Bronchial epithelial cell (primary cell): Measurements from ENCODE around the gene PYDC1. TPM values are rescaled to one million over a fixed set of nuclear protein-coding genes. Genes with fewer than 3 reads are reported as not detected.
"Not testable (repeated sequence)": the region's sequence is repeated elsewhere in the genome, so short reads cannot be mapped to it uniquely, and the experiment has no call there.

Source experiments
- DNase-seq: peaks from one replicate; pipeline ENCODE4 v3.0.0-alpha.2; 2010; ENCODE audit warnings: low read depth
- FAIRE-seq: peaks from 2 replicates; lab custom pipeline; 2011; peaks lifted over from hg19 to GRCh38; lab: Jason Lieb, UNC
- H3K27me3 ChIP-seq: 2 replicates; pipeline ENCODE4 v1.5.1; 2011; ENCODE audit warnings: low read length; ENCODE audit not compliant: control insufficient read depth, insufficient read depth
- H3K36me3 ChIP-seq: 2 replicates; pipeline ENCODE4 v1.5.1; 2011; ENCODE audit warnings: low read length; ENCODE audit not compliant: control insufficient read depth, insufficient read depth
- H3K4me3 ChIP-seq: 2 replicates; pipeline ENCODE4 v1.5.1; 2011; ENCODE audit warnings: mild to moderate bottlenecking, low read depth, low read length, control low read depth
- total RNA-seq: library from RNA; depleted of rRNA; stranded (reverse); fragments of >200 nt; gene quantifications from 2 replicates; pipeline ENCODE4 v1.2.1, GENCODE V29; 2014
- TF ChIP-seq, protein P1 (sequence below): IDR thresholded peaks from 2 replicates; pipeline ENCODE4 v1.5.1; 2011; ENCODE audit warnings: mild to moderate bottlenecking, moderate library complexity, low read length, control low read depth, inconsistent platforms; ENCODE audit not compliant: insufficient read depth, severe bottlenecking

The PYDC1 gene
- total RNA-seq, 1 donor from 2014 or later, result not detected

DNA sequence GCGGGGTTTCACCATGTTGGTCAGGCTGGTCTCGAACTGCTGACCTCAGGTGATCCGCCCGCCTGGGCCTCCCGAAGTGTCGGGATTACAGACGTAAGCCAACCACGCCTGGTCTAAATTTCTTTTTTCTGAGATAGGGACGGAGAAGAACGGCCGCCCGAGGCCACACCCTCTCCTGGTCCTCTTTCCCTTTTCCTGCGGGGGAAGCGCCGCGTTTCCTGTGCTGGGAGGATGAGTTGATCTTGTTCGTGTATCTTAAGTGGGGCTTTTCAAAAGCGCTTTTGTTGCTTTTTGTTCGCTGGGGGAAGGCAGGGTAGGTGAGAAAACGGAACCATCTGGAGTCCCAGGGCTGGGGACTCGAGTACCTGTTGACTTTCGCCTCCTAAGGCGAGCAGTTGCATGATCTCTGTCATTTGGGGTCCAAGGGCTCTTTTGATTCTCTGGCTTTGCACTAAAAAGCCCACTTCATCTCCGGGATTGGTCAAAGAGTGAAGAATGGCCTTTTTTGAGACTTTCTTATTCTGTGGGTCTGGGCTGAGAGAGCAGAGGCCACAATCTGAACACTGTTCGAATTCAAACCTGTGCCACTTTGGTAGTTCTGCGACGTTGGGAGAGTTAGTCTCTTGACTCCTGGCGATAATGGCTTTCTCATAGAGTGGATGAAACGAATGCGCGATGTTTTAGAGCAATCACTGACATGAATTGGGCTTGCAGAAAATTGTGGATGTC, 35.7 kb downstream of the PYDC1 start:
- peak; percentile 35 for DNase-seq
- TF ChIP-seq, protein P1, sequence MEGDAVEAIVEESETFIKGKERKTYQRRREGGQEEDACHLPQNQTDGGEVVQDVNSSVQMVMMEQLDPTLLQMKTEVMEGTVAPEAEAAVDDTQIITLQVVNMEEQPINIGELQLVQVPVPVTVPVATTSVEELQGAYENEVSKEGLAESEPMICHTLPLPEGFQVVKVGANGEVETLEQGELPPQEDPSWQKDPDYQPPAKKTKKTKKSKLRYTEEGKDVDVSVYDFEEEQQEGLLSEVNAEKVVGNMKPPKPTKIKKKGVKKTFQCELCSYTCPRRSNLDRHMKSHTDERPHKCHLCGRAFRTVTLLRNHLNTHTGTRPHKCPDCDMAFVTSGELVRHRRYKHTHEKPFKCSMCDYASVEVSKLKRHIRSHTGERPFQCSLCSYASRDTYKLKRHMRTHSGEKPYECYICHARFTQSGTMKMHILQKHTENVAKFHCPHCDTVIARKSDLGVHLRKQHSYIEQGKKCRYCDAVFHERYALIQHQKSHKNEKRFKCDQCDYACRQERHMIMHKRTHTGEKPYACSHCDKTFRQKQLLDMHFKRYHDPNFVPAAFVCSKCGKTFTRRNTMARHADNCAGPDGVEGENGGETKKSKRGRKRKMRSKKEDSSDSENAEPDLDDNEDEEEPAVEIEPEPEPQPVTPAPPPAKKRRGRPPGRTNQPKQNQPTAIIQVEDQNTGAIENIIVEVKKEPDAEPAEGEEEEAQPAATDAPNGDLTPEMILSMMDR, result no peak
- no peaks in the 10 kb centered on the region for H3K27me3 ChIP-seq
- no peak for FAIRE-seq
- peak overlapping the region; percentile 96 for H3K4me3 ChIP-seq
- peaks cover 26% of the 10 kb centered on the region for H3K36me3 ChIP-seq

DNA sequence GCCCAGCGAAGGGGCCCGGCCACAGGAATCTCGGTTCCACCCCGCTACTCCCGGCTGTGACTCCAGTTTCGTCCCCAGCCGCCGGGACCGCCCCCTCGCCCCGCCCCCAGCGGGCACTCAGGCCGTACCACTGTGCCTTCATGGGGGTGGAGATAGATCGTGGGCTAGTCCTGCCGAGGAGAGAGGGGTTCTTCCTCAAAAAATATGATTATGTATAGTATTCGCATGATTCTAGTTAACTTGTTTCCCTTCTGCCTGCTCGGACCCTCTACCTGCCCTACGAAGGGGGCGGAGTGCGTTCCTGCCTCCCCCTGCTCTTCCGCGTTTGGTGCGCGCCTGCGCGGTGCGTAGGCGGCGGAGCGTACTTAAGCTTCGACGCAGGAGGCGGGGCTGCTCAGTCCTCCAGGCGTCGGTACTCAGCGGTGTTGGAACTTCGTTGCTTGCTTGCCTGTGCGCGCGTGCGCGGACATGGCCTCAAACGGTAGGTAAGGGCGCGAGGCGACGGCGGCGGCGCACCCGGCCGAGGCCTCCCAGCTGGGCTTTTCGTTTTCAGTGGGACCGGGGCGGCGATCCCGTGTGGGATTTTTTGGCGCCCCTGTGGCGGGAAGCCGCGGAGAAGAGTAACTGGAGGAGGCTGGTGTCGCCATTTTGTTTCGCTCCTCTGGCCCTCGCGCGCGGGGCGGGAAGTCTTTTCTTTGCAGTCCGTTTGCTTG, 37.0 kb downstream of the PYDC1 start, which contains the start of gene FUS:
FUS (plus strand) TSS at position 393 of the 713 bp plus-strand sequence; CDS start at position 469, 76 bp downstream.
- H3K4me3 ChIP-seq, result peak within 1 kb of the TSS; percentile 96
- no peaks in the 10 kb centered on the region for H3K27me3 ChIP-seq
- TF ChIP-seq, protein P1, result no peak
- DNase-seq, result peak; percentile 51
- FAIRE-seq, result no peak
- peaks cover 19% of the 10 kb centered on the region for H3K36me3 ChIP-seq

DNA sequence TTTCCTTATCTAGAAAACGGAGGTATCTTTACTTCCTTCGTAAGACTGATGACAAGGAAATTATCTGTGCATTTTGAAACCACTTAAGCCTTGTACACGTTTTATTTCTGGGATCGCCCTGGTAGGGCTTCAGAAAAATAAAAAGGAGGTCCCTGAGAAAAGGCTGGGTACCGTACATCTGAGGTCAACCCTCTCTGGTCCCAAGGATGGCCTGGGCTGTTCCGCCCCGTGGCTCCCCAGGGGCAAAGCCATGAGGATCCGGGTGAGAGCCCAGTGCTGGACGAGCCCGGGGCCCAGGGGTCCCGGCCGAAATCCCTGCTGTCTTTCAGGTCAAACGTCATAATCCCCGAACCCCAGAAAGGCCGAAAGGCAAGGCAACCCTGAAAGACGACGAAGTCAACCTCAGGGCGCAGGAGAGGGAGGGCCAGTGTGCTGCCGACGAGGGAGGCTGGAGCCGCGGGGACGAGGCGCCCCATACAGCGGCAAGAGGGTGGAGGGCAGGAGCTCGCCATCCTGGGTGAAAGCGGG, 37.7 kb downstream of the PYDC1 start:
- Histone ChIP-seq H3K27me3 (no peaks in the 10 kb centered on the region), H3K4me3 (peak overlapping the region; percentile 96), H3K36me3 (peaks cover 17% of the 10 kb centered on the region)
- FAIRE-seq (no peak), DNase-seq (no peak)
- TF ChIP-seq, protein P1, result no peak

DNA sequence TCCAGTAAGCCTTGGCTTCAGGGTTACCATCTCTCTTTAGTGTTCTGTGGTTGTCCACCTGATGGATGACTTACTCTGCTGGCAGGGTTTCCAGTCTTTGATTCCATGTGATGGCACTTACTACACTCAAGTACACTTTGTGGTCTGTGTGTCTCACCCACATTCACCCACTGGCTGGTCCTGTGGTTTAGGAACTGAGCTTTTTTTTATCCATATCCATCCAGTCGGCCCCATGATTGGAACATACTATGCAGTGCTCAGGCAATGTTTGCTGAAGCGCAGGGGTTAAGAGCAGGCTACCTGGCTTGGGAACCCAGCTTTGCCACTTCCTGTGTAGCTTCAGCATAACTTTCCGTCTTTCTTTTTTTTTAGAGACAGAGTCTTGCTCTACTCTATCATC, 39.8 kb downstream of the PYDC1 start:
- H3K27me3 ChIP-seq, result no peaks in the 10 kb centered on the region
- FAIRE-seq (no peak), DNase-seq (peak; percentile 64)
- no peak overlapping the region for H3K4me3 ChIP-seq
- H3K36me3 ChIP-seq, result no peaks in the 10 kb centered on the region
- TF ChIP-seq, protein P1, result no peak

DNA sequence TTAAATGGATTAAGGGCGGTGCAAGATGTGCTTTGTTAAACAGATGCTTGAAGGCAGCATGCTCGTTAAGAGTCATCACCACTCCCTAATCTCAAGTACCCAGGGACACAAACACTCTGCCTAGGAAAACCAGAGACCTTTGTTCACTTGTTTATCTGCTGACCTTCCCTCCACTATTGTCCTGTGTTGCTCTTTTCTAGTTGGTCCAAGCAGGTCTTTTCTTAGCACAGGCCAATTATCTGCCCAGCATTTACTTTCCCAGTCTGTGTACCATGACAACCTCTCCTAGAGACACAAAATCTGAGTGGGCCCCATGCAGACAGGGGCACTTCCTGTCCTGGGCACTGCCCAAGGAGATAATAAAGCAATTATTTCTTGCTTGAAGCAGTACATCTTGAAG, 46.9 kb downstream of the PYDC1 start:
- H3K36me3 ChIP-seq, H3K27me3 ChIP-seq, DNase-seq, FAIRE-seq, H3K4me3 ChIP-seq: not testable (repeated sequence)

DNA sequence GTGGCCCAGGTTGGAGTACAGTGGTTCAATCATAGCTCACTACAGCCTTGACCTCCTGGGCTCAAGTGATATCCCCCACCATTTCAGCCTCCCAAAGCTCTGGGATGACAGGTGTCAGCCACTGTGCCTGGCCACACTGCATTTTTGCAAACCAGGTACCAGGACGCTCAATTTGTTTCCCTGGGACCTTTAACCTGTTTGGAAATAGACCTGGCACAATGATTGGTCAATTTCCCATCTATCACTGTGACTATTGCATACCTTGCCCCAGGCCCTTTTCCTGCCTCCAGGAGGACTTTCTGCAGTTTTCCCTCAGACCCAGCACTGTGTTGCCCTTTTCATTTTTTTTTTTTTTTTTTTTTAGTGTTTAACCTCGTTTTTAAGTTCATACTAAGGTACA, 48.1 kb downstream of the PYDC1 start:
- FAIRE-seq, result no peak
- no peak for DNase-seq
- H3K36me3 ChIP-seq, result no peaks in the 10 kb centered on the region
- TF ChIP-seq, protein P1, result no peak
- H3K4me3 ChIP-seq, result no peak overlapping the region
- no peaks in the 10 kb centered on the region for H3K27me3 ChIP-seq
